GM23338 (cell line): ENCODE measurements around the gene DAGLB. TPM values are rescaled to one million over a fixed set of nuclear protein-coding genes. Genes with fewer than 3 reads are reported as not detected.

ENCODE experiments used
- ATAC-seq: fragments of 200-7000 bp; cut with Tn5 transposase; 3 replicates; pipeline ENCODE4 v1.9.1; 2020
- DNase-seq: peaks from one replicate; pipeline ENCODE4 v3.0.0-alpha.2; 2015; ENCODE audit warnings: low spot score
- H2AFZ ChIP-seq: fragments of 200-600 bp; sonication (generic); 2 replicates; pipeline ENCODE4 v1.8.0; 2016; ENCODE audit warnings: antibody characterized with exemption, mild to moderate bottlenecking, moderate library complexity
- H3F3A ChIP-seq: fragments of 200-600 bp; sonication (generic); replicated peaks from 2 replicates; pipeline ENCODE4 v1.8.0; 2017; ENCODE audit warnings: antibody characterized with exemption, mixed run types, low read depth
- H3K27ac ChIP-seq: fragments of 200-600 bp; sonication (generic); 2 replicates; pipeline ENCODE4 v1.6.1; 2016; ENCODE audit warnings: low read depth
- H3K27me3 ChIP-seq: fragments of 200-600 bp; sonication (generic); 2 replicates; pipeline ENCODE4 v1.8.0; 2016; ENCODE audit warnings: mild to moderate bottlenecking, mixed run types, moderate library complexity; ENCODE audit not compliant: insufficient read depth
- H3K36me3 ChIP-seq: fragments of 200-600 bp; sonication (generic); 2 replicates; pipeline ENCODE4 v1.8.0; 2016; ENCODE audit warnings: mild to moderate bottlenecking; ENCODE audit not compliant: insufficient read depth
- H3K4me1 ChIP-seq: fragments of 200-600 bp; sonication (generic); 2 replicates; pipeline ENCODE4 v1.8.0; 2016; ENCODE audit warnings: mild to moderate bottlenecking, moderate library complexity; ENCODE audit not compliant: insufficient read depth
- H3K4me2 ChIP-seq: fragments of 200-600 bp; sonication (generic); 2 replicates; pipeline ENCODE4 v1.7.1; 2017; ENCODE audit warnings: mixed run types
- H3K4me3 ChIP-seq: fragments of 200-600 bp; sonication (generic); 2 replicates; pipeline ENCODE4 v1.6.1; 2016; ENCODE audit warnings: mixed run types
- H3K79me2 ChIP-seq: fragments of 200-600 bp; sonication (generic); replicated peaks from 2 replicates; pipeline ENCODE4 v1.8.0; 2017; ENCODE audit warnings: mild to moderate bottlenecking; ENCODE audit not compliant: insufficient read depth
- H3K9me2 ChIP-seq: fragments of 200-600 bp; sonication (generic); 2 replicates; pipeline ENCODE4 v1.8.0; 2017; ENCODE audit not compliant: insufficient read depth
- H4K20me1 ChIP-seq: fragments of 200-600 bp; sonication (generic); replicated peaks from 2 replicates; pipeline ENCODE4 v1.8.0; 2017; ENCODE audit warnings: mild to moderate bottlenecking; ENCODE audit not compliant: insufficient read depth
- H3K27ac Mint-ChIP-seq: 2 replicates; pipeline ENCODE4 v1.8.0; 2020; ENCODE audit warnings: inconsistent platforms, mild to moderate bottlenecking, moderate library complexity, mixed read lengths
- H3K27me3 Mint-ChIP-seq: 3 replicates; pipeline ENCODE4 v1.8.0; 2022; ENCODE audit warnings: low read depth, mild to moderate bottlenecking, moderate library complexity, mixed read lengths, inconsistent platforms; ENCODE audit not compliant: insufficient read depth, poor library complexity
- H3K36me3 Mint-ChIP-seq: 3 replicates; pipeline ENCODE4 v1.8.0; 2021; ENCODE audit warnings: low read depth, mild to moderate bottlenecking, inconsistent platforms, moderate library complexity, mixed read lengths
- H3K4me1 Mint-ChIP-seq: 3 replicates; pipeline ENCODE4 v1.8.0; 2020; ENCODE audit warnings: mild to moderate bottlenecking, inconsistent platforms, mixed read lengths
- H3K4me3 Mint-ChIP-seq: 3 replicates; pipeline ENCODE4 v1.8.0; 2021; ENCODE audit warnings: moderate library complexity, mild to moderate bottlenecking, inconsistent platforms, mixed read lengths
- H3K9me3 Mint-ChIP-seq: 3 replicates; pipeline ENCODE4 v1.8.0; 2020; ENCODE audit warnings: moderate library complexity, mild to moderate bottlenecking, inconsistent platforms, mixed read lengths
- CREB1 ChIP-seq: fragments of 250-450 bp; sonication (Bioruptor Pico); IDR thresholded peaks from 2 replicates; pipeline ENCODE4 v1.5.0; 2020; ENCODE audit warnings: low read depth, mild to moderate bottlenecking, moderate library complexity
- EZH2phosphoT487 ChIP-seq: fragments of 200-600 bp; sonication (generic); IDR thresholded peaks from one replicate; pipeline ENCODE4 v1.8.1; 2018; ENCODE audit warnings: antibody characterized with exemption; ENCODE audit not compliant: unreplicated experiment
- NANOG ChIP-seq: IDR thresholded peaks from 2 replicates; pipeline ENCODE4 v1.6.1; 2016; ENCODE audit warnings: antibody characterized with exemption, borderline replicate concordance
- POLR2AphosphoS5 ChIP-seq: IDR thresholded peaks from 2 replicates; pipeline ENCODE4 v1.6.1; 2016; ENCODE audit warnings: antibody characterized with exemption, low read depth
- ZNF331 ChIP-seq: fragments of 250-450 bp; sonication (Bioruptor Pico); IDR thresholded peaks from 2 replicates; pipeline ENCODE4 v1.5.0; 2020; ENCODE audit warnings: low read depth, mild to moderate bottlenecking, moderate library complexity
- polyA plus RNA-seq: library from polyadenylated mRNA; unstranded; fragments of >200 nt; fragmentation: Nextera tagmentation; extraction: Ambion mirVana; gene quantifications from 2 replicates; pipeline ENCODE4 v1.2.1, GENCODE V29; 2016
- total RNA-seq: library from RNA; depleted of rRNA; stranded (reverse); fragments of >200 nt; shearing (Covaris generic); gene quantifications from 2 replicates; pipeline ENCODE4 v1.2.3, GENCODE V29; 2014
- TF ChIP-seq, protein P1 (sequence below): fragments of 250-450 bp; sonication (Bioruptor Pico); IDR thresholded peaks from 2 replicates; pipeline ENCODE4 v1.5.0; 2020; ENCODE audit warnings: mild to moderate bottlenecking, moderate library complexity

The DAGLB gene
- total and polyA plus RNA-seq, 2 experiments from 2014 or later, result 13.8 to 26.0 TPM

DNA sequence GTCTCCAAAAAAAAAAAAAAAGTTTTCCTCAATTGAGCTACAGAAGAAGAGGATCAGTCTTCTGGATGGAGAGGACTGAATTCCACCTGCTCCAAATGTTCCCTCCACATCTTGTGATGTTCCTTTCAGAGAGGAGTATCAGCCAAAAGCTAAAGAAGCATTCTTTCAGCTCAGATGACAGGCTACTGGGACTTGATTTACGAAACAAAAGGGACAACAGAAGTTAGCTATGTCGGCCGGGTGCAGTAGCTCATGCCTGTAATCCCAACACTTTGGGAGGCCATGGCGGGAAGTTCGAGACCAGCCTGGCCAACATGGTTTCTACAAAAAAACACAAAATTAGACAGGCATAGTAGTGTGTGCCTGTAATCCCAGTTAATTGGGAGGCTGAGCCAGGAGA, 7.4 kb downstream of the DAGLB start (continued):
- TF ChIP-seq, protein P1, sequence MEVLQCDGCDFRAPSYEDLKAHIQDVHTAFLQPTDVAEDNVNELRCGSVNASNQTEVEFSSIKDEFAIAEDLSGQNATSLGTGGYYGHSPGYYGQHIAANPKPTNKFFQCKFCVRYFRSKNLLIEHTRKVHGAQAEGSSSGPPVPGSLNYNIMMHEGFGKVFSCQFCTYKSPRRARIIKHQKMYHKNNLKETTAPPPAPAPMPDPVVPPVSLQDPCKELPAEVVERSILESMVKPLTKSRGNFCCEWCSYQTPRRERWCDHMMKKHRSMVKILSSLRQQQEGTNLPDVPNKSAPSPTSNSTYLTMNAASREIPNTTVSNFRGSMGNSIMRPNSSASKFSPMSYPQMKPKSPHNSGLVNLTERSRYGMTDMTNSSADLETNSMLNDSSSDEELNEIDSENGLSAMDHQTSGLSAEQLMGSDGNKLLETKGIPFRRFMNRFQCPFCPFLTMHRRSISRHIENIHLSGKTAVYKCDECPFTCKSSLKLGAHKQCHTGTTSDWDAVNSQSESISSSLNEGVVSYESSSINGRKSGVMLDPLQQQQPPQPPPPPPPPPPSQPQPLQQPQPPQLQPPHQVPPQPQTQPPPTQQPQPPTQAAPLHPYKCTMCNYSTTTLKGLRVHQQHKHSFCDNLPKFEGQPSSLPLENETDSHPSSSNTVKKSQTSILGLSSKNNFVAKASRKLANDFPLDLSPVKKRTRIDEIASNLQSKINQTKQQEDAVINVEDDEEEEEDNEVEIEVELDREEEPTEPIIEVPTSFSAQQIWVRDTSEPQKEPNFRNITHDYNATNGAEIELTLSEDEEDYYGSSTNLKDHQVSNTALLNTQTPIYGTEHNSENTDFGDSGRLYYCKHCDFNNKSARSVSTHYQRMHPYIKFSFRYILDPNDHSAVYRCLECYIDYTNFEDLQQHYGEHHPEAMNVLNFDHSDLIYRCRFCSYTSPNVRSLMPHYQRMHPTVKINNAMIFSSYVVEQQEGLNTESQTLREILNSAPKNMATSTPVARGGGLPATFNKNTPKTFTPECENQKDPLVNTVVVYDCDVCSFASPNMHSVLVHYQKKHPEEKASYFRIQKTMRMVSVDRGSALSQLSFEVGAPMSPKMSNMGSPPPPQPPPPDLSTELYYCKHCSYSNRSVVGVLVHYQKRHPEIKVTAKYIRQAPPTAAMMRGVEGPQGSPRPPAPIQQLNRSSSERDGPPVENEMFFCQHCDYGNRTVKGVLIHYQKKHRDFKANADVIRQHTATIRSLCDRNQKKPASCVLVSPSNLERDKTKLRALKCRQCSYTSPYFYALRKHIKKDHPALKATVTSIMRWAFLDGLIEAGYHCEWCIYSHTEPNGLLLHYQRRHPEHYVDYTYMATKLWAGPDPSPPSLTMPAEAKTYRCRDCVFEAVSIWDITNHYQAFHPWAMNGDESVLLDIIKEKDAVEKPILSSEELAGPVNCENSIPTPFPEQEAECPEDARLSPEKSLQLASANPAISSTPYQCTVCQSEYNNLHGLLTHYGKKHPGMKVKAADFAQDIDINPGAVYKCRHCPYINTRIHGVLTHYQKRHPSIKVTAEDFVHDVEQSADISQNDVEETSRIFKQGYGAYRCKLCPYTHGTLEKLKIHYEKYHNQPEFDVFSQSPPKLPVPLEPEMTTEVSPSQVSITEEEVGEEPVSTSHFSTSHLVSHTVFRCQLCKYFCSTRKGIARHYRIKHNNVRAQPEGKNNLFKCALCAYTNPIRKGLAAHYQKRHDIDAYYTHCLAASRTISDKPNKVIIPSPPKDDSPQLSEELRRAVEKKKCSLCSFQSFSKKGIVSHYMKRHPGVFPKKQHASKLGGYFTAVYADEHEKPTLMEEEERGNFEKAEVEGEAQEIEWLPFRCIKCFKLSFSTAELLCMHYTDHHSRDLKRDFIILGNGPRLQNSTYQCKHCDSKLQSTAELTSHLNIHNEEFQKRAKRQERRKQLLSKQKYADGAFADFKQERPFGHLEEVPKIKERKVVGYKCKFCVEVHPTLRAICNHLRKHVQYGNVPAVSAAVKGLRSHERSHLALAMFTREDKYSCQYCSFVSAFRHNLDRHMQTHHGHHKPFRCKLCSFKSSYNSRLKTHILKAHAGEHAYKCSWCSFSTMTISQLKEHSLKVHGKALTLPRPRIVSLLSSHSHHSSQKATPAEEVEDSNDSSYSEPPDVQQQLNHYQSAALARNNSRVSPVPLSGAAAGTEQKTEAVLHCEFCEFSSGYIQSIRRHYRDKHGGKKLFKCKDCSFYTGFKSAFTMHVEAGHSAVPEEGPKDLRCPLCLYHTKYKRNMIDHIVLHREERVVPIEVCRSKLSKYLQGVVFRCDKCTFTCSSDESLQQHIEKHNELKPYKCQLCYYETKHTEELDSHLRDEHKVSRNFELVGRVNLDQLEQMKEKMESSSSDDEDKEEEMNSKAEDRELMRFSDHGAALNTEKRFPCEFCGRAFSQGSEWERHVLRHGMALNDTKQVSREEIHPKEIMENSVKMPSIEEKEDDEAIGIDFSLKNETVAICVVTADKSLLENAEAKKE (CRISPR knock-in tag), result no peak
- no peak for TF ChIP-seq NANOG
- TF ChIP-seq EZH2phosphoT487, result no peak
- TF ChIP-seq POLR2AphosphoS5, result no peak
- no peak for TF ChIP-seq CREB1 (CRISPR knock-in tag)

DNA sequence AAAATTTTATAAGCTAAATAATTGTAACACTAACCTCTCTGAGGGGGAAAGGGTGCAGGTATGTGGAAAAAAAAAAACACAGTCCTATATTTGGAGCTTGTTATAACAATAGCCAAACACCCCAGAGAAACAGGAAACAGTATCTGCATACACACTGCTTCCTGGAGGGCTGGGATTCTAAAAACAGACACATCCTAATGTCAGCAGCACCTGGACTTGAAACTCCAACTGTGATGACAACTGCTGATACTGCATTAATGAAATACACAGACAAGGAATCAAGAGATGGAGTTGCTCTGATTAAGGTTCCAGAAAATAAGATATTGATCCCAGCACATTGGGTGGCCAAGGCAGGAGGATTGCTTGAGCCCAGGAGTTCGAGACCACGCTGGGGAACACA, 9.3 kb downstream of the DAGLB start:
- no peak overlapping the region for H3K4me3 ChIP-seq
- H3K9me3 Mint-ChIP-seq, result no peaks in the 10 kb centered on the region
- H3K4me2 ChIP-seq, result no peak overlapping the region
- peaks cover 60% of the 10 kb centered on the region for H3K36me3 Mint-ChIP-seq
- no peak overlapping the region for H3K4me3 Mint-ChIP-seq
- ATAC-seq, result no peak
- H3F3A ChIP-seq, result peaks cover 18% of the 10 kb centered on the region
- peak overlapping the region; percentile 72; the same call in 1 of the 2 replicates for H3K27ac ChIP-seq
- no peaks in the 10 kb centered on the region for H3K27me3 ChIP-seq
- H3K79me2 ChIP-seq, result peaks cover 94% of the 10 kb centered on the region
- no peak for TF ChIP-seq POLR2AphosphoS5
- TF ChIP-seq ZNF331 (CRISPR knock-in tag), result no peak
- TF ChIP-seq NANOG, result no peak
- no peak for TF ChIP-seq CREB1 (CRISPR knock-in tag)
- DNase-seq, result no peak
- peaks cover 5% of the 10 kb centered on the region for H3K4me1 ChIP-seq
- peaks cover 14% of the 10 kb centered on the region; the same call in 2 of the 3 replicates for H3K4me1 Mint-ChIP-seq
- peaks cover 15% of the 10 kb centered on the region for H3K27me3 Mint-ChIP-seq
- peaks cover 11% of the 10 kb centered on the region for H3K36me3 ChIP-seq
- H2AFZ ChIP-seq, result no peak overlapping the region
- H4K20me1 ChIP-seq, result peaks cover 39% of the 10 kb centered on the region
- no peak overlapping the region; the same call in 1 of the 2 replicates for H3K27ac Mint-ChIP-seq
- H3K9me2 ChIP-seq, result no peaks in the 10 kb centered on the region
